Epithelial cell of proximal tubule (primary cell): Measurements from ENCODE around the gene TPM1. TPM values are rescaled to one million over a fixed set of nuclear protein-coding genes. Genes with fewer than 3 reads are reported as not detected.
A peak's percentile ranks its signal among the peaks of the same experiment; 100 is the strongest.

Experiments used
- DNase-seq: peaks from one replicate; pipeline ENCODE4 v3.0.0-alpha.2; 2011; ENCODE audit warnings: low read depth
- H3K4me3 ChIP-seq: 2 replicates; pipeline ENCODE4 v1.5.1; 2011; ENCODE audit warnings: low read depth, mild to moderate bottlenecking, low read length
- CTCF ChIP-seq: conservative IDR thresholded peaks from 2 replicates; pipeline ENCODE4 v1.5.1; 2012; ENCODE audit warnings: low read depth, mild to moderate bottlenecking, low read length
- total RNA-seq: library from RNA; depleted of rRNA; stranded (reverse); fragments of >200 nt; gene quantifications from 2 replicates; pipeline ENCODE4 v1.2.3, GENCODE V29; 2015

TPM1 gene
- total RNA-seq, 1 donor from 2014 or later, result 925 TPM

- no peak for DNase-seq
- no peak overlapping the region for H3K4me3 ChIP-seq
- no peak for TF ChIP-seq CTCF
Measured at GRCh38 chr15:63016234-63016633, 26.3 kb upstream of the TPM1 start.

GRCh38 chr15:63018639-63019038 lies 23.9 kb upstream of the TPM1 start:
- no peak for DNase-seq
- H3K4me3 ChIP-seq, result no peak overlapping the region
- TF ChIP-seq CTCF, result no peak

- no peak for TF ChIP-seq CTCF
Measured at GRCh38 chr15:63019511-63020109, 22.9 kb upstream of the TPM1 start.

GRCh38 chr15:63020128-63020527 lies 22.4 kb upstream of the TPM1 start:
- H3K4me3 ChIP-seq, result no peak overlapping the region
- TF ChIP-seq CTCF, result no peak
- DNase-seq, result no peak

More at GRCh38 chr15:63019511-63020109, 22.9 kb upstream of the TPM1 start:
- H3K4me3 ChIP-seq, result no peak overlapping the region
- DNase-seq, result peak; percentile 84

GRCh38 chr15:63020759-63021430 lies 21.7 kb upstream of the TPM1 start:
- DNase-seq, result no peak
- no peak for TF ChIP-seq CTCF

GRCh38 chr15:63022181-63022580 lies 20.4 kb upstream of the TPM1 start:
- no peak for DNase-seq
- no peak for TF ChIP-seq CTCF

More at GRCh38 chr15:63020759-63021430, 21.7 kb upstream of the TPM1 start:
- no peak overlapping the region for H3K4me3 ChIP-seq

GRCh38 chr15:63022663-63023062 lies 19.9 kb upstream of the TPM1 start:
- no peak overlapping the region for H3K4me3 ChIP-seq
- no peak for TF ChIP-seq CTCF
- no peak for DNase-seq

More at GRCh38 chr15:63022181-63022580, 20.4 kb upstream of the TPM1 start:
- no peak overlapping the region for H3K4me3 ChIP-seq
